ENCODE measurements around the gene SLC22A3.

The SLC22A3 gene

GRCh38 chr6:160494576-160494975 lies 146.4 kb downstream of the SLC22A3 start:
- FAIRE-seq (no peak), DNase-seq (ENCODE audit: insufficient read length, low spot score) (no peak)
- TF ChIP-seq TAF1 (IDR thresholded peaks at IDR 0.05; ENCODE audit: low read depth, low read length), result no peak
- TF ChIP-seq PAX5 (IDR thresholded peaks at IDR 0.05; ENCODE audit: insufficient read depth, low read length, severe bottlenecking), result no peak
- TF ChIP-seq SPI1 (IDR thresholded peaks at IDR 0.05; ENCODE audit: low read depth, low read length), result no peak
- TF ChIP-seq POU2F2 (IDR thresholded peaks at IDR 0.05; ENCODE audit: low read depth, low read length), result no peak
- no peak for TF ChIP-seq POLR2A (IDR thresholded peaks at IDR 0.05; ENCODE audit: low read depth, low read length)
- TF ChIP-seq POLR2AphosphoS5 (IDR thresholded peaks at IDR 0.05; ENCODE audit: low read depth, low read length), result no peak

GRCh38 chr6:160500639-160501038 lies 152.5 kb downstream of the SLC22A3 start:
- FAIRE-seq, result no peak
- TF ChIP-seq PAX5 (IDR thresholded peaks at IDR 0.05; ENCODE audit: insufficient read depth, low read length, severe bottlenecking), result no peak
- no peak for TF ChIP-seq POLR2AphosphoS5 (IDR thresholded peaks at IDR 0.05; ENCODE audit: low read depth, low read length)
- TF ChIP-seq TAF1 (IDR thresholded peaks at IDR 0.05; ENCODE audit: low read depth, low read length), result no peak
- no peak for TF ChIP-seq SPI1 (IDR thresholded peaks at IDR 0.05; ENCODE audit: low read depth, low read length)
- no peak for TF ChIP-seq POU2F2 (IDR thresholded peaks at IDR 0.05; ENCODE audit: low read depth, low read length)
- TF ChIP-seq POLR2A (IDR thresholded peaks at IDR 0.05; ENCODE audit: low read depth, low read length), result no peak

More at GRCh38 chr6:160500639-160501038, 152.5 kb downstream of the SLC22A3 start:
- DNase-seq (ENCODE audit: insufficient read length, low spot score), result no peak

Data from GM12891 (cell line).